ENCODE measurements around the gene SARDH.

DNA sequence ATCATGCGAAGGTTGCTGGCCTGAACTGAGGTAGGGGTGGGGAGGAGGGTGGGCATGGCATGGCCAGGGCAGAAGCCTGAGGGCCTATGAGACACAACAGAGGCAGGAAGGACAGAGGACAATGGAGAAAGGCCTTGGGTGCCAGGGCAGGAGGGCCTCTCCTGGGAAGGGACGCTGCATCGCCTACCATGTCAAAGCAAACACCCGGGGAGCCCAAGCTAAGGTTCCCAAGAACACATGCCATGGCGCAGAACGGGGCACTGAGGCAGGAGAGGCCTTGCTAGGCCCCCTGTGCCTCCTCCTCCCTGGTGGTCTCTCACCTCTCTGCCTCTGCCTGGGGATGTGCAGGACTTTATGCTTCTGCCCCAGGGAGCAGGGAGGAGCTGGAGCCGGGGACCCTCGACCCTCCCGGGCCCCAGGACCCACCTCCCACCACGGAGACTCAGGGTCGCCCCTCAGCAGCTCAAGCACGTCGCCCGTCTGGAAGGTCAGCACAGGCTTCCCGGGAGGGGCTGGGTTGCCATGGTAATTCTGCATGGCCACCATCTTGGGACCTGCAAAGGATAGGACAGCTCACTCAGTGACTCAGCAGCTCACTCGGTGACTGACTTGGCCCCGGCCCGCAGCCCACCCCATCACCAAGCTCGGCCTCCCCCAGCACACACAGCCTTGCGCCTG lies 40.3 kb upstream of the SARDH start:
- TF ChIP-seq, protein P1, sequence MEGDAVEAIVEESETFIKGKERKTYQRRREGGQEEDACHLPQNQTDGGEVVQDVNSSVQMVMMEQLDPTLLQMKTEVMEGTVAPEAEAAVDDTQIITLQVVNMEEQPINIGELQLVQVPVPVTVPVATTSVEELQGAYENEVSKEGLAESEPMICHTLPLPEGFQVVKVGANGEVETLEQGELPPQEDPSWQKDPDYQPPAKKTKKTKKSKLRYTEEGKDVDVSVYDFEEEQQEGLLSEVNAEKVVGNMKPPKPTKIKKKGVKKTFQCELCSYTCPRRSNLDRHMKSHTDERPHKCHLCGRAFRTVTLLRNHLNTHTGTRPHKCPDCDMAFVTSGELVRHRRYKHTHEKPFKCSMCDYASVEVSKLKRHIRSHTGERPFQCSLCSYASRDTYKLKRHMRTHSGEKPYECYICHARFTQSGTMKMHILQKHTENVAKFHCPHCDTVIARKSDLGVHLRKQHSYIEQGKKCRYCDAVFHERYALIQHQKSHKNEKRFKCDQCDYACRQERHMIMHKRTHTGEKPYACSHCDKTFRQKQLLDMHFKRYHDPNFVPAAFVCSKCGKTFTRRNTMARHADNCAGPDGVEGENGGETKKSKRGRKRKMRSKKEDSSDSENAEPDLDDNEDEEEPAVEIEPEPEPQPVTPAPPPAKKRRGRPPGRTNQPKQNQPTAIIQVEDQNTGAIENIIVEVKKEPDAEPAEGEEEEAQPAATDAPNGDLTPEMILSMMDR (IDR thresholded peaks at IDR 0.05; ENCODE audit: low read depth, low read length, poor library complexity, severe bottlenecking), result no peak
- TF ChIP-seq EZH2phosphoT487 (IDR thresholded peaks at IDR 0.05; ENCODE audit: borderline replicate concordance, low read length), result no peak
